ENCODE measurements around the gene GPATCH8. TPM values are rescaled to one million over a fixed set of nuclear protein-coding genes. Genes with fewer than 3 reads are reported as not detected.

GPATCH8 gene
- total RNA-seq, 1 donor from 2014 or later: 52.6 TPM

GRCh38 chr17:44439168-44439567, 64.0 kb downstream of the GPATCH8 start:
- Mint-ChIP-seq H3K27me3 (ENCODE audit: unreplicated experiment) (no peaks in the 10 kb centered on the region), H3K4me1 (ENCODE audit: unreplicated experiment) (peaks cover 19% of the 10 kb centered on the region), H3K36me3 (ENCODE audit: unreplicated experiment) (peaks cover 12% of the 10 kb centered on the region), H3K9me3 (ENCODE audit: unreplicated experiment) (no peaks in the 10 kb centered on the region), H3K4me3 (ENCODE audit: unreplicated experiment) (no peak overlapping the region), H3K27ac (ENCODE audit: unreplicated experiment) (no peak overlapping the region)
- no peak for TF ChIP-seq CTCF (IDR thresholded peaks at IDR 0.05)
- DNase-seq (ENCODE audit: extremely low spot score, unreplicated experiment): no peak

- Mint-ChIP-seq H3K4me3 (ENCODE audit: unreplicated experiment) (no peak overlapping the region), H3K36me3 (ENCODE audit: unreplicated experiment) (peaks cover 14% of the 10 kb centered on the region), H3K9me3 (ENCODE audit: unreplicated experiment) (no peaks in the 10 kb centered on the region), H3K27me3 (ENCODE audit: unreplicated experiment) (no peaks in the 10 kb centered on the region), H3K27ac (ENCODE audit: unreplicated experiment) (peak overlapping the region; percentile 49), H3K4me1 (ENCODE audit: unreplicated experiment) (peaks cover 16% of the 10 kb centered on the region)
- DNase-seq (ENCODE audit: extremely low spot score, unreplicated experiment): no peak
- TF ChIP-seq CTCF (IDR thresholded peaks at IDR 0.05): no peak
Measured at GRCh38 chr17:44438636-44439035, 64.6 kb downstream of the GPATCH8 start.

- no peak for TF ChIP-seq CTCF (IDR thresholded peaks at IDR 0.05)
- peaks cover 32% of the 10 kb centered on the region for H3K36me3 Mint-ChIP-seq (ENCODE audit: unreplicated experiment)
- peaks cover 15% of the 10 kb centered on the region for H3K4me1 Mint-ChIP-seq (ENCODE audit: unreplicated experiment)
- H3K9me3 Mint-ChIP-seq (ENCODE audit: unreplicated experiment): no peaks in the 10 kb centered on the region
- H3K27me3 Mint-ChIP-seq (ENCODE audit: unreplicated experiment): no peaks in the 10 kb centered on the region
- no peak for DNase-seq (ENCODE audit: extremely low spot score, unreplicated experiment)
- no peak overlapping the region for H3K4me3 Mint-ChIP-seq (ENCODE audit: unreplicated experiment)
- no peak overlapping the region for H3K27ac Mint-ChIP-seq (ENCODE audit: unreplicated experiment)
Measured at GRCh38 chr17:44436336-44436735, 66.9 kb downstream of the GPATCH8 start.

GRCh38 chr17:44432254-44433157, 70.7 kb downstream of the GPATCH8 start:
- DNase-seq (ENCODE audit: extremely low spot score, unreplicated experiment): no peak
- H3K36me3 Mint-ChIP-seq (ENCODE audit: unreplicated experiment): peaks cover 36% of the 10 kb centered on the region
- no peaks in the 10 kb centered on the region for H3K4me1 Mint-ChIP-seq (ENCODE audit: unreplicated experiment)
- no peaks in the 10 kb centered on the region for H3K27me3 Mint-ChIP-seq (ENCODE audit: unreplicated experiment)
- H3K4me3 Mint-ChIP-seq (ENCODE audit: unreplicated experiment): no peak overlapping the region
- H3K9me3 Mint-ChIP-seq (ENCODE audit: unreplicated experiment): no peaks in the 10 kb centered on the region
- TF ChIP-seq CTCF (IDR thresholded peaks at IDR 0.05): no peak
- H3K27ac Mint-ChIP-seq (ENCODE audit: unreplicated experiment): no peak overlapping the region

GRCh38 chr17:44424828-44425461, 78.3 kb downstream of the GPATCH8 start:
- TF ChIP-seq CTCF (IDR thresholded peaks at IDR 0.05): no peak
- Mint-ChIP-seq H3K27me3 (ENCODE audit: unreplicated experiment) (no peaks in the 10 kb centered on the region), H3K27ac (ENCODE audit: unreplicated experiment) (no peak overlapping the region), H3K4me3 (ENCODE audit: unreplicated experiment) (no peak overlapping the region), H3K4me1 (ENCODE audit: unreplicated experiment) (no peaks in the 10 kb centered on the region), H3K9me3 (ENCODE audit: unreplicated experiment) (no peaks in the 10 kb centered on the region), H3K36me3 (ENCODE audit: unreplicated experiment) (peaks cover 28% of the 10 kb centered on the region)
- DNase-seq (ENCODE audit: extremely low spot score, unreplicated experiment): no peak

Measured in osteocyte (in vitro differentiated cells).